Myocyte (in vitro differentiated cells): ENCODE measurements around the gene PRTN3. TPM values are rescaled to one million over a fixed set of nuclear protein-coding genes. Genes with fewer than 3 reads are reported as not detected.
A peak's percentile ranks its signal among the peaks of the same experiment; 100 is the strongest.
"Not testable (repeated sequence)": the region's sequence is repeated elsewhere in the genome, so short reads cannot be mapped to it uniquely, and the experiment has no call there.

Experiments
- DNase-seq: peaks from one replicate; pipeline ENCODE4 v3.0.0-alpha.2; 2012; ENCODE audit warnings: low read depth
- total RNA-seq: library from RNA; depleted of rRNA; stranded (reverse); fragments of >200 nt; gene quantifications from 2 replicates; pipeline ENCODE4 v1.2.3, GENCODE V29; 2014

Gene PRTN3
- total RNA-seq, 1 donor from 2014 or later = not detected

GRCh38 chr19:877992-878660 lies 37.3 kb downstream of the PRTN3 start:
- DNase-seq = not testable (repeated sequence)

GRCh38 chr19:878751-879561 lies 38.2 kb downstream of the PRTN3 start:
- DNase-seq = not testable (repeated sequence)

GRCh38 chr19:879711-880438 lies 39.1 kb downstream of the PRTN3 start:
- no peak for DNase-seq

- DNase-seq = no peak
Measured at GRCh38 chr19:881385-882071, 40.7 kb downstream of the PRTN3 start.

DNA sequence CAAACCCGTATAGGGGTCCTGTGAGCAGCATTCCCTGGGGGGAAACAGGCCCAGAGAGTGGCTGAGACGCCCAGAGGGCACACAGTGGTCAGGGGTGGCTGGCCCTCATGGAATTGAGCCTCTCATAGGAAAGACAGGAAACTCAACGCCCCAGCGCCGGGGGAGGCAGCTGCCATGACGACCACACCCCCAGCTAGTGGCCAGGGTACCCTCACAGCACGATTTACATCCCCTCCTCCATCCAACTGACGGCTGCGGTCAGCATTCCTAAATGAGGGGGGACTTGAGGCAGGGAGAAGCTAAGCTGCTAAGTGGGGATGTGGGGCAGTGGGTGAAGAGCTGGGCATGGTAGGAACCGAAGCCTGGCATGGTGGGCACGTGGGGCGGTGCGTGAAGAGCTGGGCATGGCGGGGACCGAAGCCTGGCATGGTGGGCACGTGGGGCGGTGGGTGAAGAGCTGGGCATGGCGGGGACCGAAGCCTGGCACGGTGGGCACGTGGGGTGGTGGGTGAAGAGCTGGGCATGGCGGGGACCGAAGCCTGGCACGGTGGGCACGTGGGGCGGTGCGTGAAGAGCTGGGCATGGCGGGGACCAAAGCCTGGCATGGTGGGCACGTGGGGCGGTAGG lies 42.2 kb downstream of the PRTN3 start:
- no peak for DNase-seq

GRCh38 chr19:883661-884211 lies 42.9 kb downstream of the PRTN3 start:
- no peak for DNase-seq

- DNase-seq = no peak
Measured at GRCh38 chr19:884420-885211, 43.8 kb downstream of the PRTN3 start.

- no peak for DNase-seq
Measured at GRCh38 chr19:885536-886224, 44.9 kb downstream of the PRTN3 start.

- peak; percentile 24 for DNase-seq
Measured at GRCh38 chr19:887072-887471, 46.3 kb downstream of the PRTN3 start.

- no peak for DNase-seq
Measured at GRCh38 chr19:887599-887998, 46.8 kb downstream of the PRTN3 start.

DNA sequence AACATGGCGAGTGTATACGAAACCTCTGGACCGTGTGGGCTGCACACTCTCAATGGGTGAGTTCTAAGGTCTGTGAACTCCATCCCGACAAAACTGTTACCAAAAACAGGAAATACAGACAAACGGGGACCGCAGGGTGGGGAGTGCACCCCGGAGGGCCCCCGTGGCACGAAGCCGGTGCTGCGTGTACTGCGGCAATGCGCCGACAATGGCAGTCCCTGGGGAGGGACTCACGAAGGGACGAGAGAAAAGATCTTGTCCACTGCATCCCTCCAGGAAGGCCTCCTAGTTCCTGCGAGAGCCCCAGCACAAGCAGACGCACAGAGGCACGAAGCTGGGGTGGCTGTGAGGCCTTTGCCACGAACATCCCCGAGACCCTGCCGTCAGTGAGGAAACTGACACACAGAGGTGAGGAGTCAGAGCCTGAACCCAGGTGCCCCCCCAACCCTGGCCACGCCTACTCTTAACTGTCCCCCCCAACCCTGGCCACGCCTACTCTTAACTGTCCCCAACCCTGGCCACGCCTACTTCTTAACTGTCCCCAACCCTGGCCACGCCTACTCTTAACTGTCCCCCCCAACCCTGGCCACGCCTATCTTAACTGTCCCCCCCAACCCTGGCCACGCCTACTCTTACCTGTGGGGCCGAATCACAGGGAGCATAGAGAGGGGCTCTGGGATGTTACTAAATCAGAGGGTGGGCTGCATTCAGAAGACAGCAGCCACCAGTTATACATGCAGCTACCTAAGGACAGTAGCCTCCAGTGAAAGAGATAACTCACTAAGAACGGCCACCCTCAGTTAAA lies 48.0 kb downstream of the PRTN3 start:
- no peak for DNase-seq

- DNase-seq = no peak
Measured at GRCh38 chr19:889662-890295, 49.0 kb downstream of the PRTN3 start.

DNA sequence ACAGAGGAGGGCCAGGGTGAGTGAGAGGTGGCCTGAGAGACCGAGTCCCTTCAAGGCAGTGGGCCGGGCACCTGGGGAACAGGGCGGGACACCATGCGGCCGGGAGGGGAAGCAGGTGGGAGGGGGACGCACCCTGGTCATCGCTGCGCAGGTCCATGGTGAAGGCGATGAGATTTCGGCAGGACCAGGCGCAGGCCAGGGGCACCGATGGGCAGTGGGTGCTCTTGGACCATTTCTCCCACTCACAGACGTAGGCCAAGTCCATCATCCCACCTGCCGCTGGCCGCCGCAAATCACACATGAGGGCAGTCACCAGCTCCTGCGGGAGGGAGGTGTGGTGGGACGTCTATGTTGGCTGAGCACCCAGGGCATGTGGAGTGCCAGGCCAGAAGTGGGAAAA lies 50.0 kb downstream of the PRTN3 start:
- no peak for DNase-seq

DNA sequence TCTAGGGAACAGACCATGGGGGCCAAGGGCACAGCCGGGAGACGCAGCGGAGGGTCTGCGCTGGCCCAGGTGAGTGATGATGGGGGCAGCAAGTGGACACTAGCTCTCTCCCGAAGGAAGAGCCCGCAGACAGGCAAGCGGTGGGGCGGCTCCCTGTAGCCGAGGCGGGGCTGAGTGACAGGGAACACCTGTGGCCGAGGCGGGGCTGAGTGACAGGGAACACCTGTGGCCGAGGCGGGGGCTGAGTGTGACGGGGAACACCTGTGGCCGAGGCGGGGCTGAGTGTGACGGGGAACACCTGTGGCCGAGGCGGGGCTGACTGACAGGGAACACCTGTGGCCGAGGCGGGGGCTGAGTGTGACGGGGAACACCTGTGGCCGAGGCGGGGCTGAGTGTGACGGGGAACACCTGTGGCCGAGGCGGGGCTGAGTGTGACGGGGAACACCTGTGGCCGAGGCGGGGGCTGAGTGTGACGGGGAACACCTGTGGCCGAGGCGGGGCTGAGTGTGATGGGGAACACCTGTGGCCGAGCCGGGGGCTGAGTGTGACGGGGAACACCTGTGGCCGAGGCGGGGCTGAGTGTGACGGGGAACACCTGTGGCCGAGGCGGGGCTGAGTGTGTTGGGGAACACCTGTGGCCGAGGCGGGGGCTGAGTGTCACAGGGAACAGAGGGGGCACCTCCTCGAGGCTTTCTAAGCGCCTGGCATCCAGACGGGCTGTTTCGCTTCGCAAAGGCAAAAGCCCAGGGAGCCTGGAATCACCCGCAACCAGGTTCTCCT lies 50.8 kb downstream of the PRTN3 start:
- not testable (repeated sequence) for DNase-seq

- DNase-seq = no peak
Measured at GRCh38 chr19:892243-892893, 51.6 kb downstream of the PRTN3 start.

- DNase-seq = peak; percentile 91
Measured at GRCh38 chr19:892894-893689, 52.3 kb downstream of the PRTN3 start, which contains the start of the genes MED16 and RNU6-9. MED16 (minus strand) TSS chr19:893187; CDS start chr19:891131, 2,056 bp downstream. RNU6-9 (plus strand) TSS chr19:893484.
